NCI-H1105 (cell line): ENCODE data around the gene TPPP3.

ENCODE experiments used
- DNase-seq: peaks from one replicate; lab custom pipeline; 2025; lab: John Stamatoyannopoulos, UW

TPPP3 gene

GRCh38 chr16:67342616-67343015 lies 50.7 kb downstream of the TPPP3 start:
- DNase-seq: no peak

- no peak for DNase-seq
These were observed 52.0 kb downstream of the TPPP3 start for GRCh38 chr16:67341250-67341649.
